GM21737 (cell line): ENCODE measurements around the gene C1orf94.

Experiments used
- ATAC-seq: cut with Tn5 transposase; IDR thresholded peaks from one replicate; pipeline ENCODE4 v1.9.1; 2021; ENCODE audit warnings: mild to moderate bottlenecking, moderate library complexity; ENCODE audit not compliant: unreplicated experiment

Gene C1orf94

GRCh38 chr1:34237151-34237815 is 60.6 kb downstream of the C1orf94 start:
- no peak for ATAC-seq

GRCh38 chr1:34245967-34246366 is 69.3 kb downstream of the C1orf94 start:
- ATAC-seq = no peak

GRCh38 chr1:34250342-34250741 is 73.6 kb downstream of the C1orf94 start:
- no peak for ATAC-seq

GRCh38 chr1:34262023-34262853 is 85.5 kb downstream of the C1orf94 start:
- no peak for ATAC-seq

GRCh38 chr1:34262921-34263320 is 86.2 kb downstream of the C1orf94 start:
- no peak for ATAC-seq

GRCh38 chr1:34263406-34263805 is 86.7 kb downstream of the C1orf94 start:
- ATAC-seq = no peak

GRCh38 chr1:34265396-34265795 is 88.7 kb downstream of the C1orf94 start:
- no peak for ATAC-seq

- no peak for ATAC-seq
Observed at GRCh38 chr1:34266127-34266951, 89.6 kb downstream of the C1orf94 start.

GRCh38 chr1:34267326-34267725 is 90.6 kb downstream of the C1orf94 start:
- ATAC-seq = no peak

GRCh38 chr1:34268311-34268954 is 91.7 kb downstream of the C1orf94 start:
- no peak for ATAC-seq
